WTC11 (cell line): Measurements from ENCODE around the gene RETN.

ENCODE experiments used
- ATF1 ChIP-seq: sonication (generic); formaldehyde crosslinking; IDR thresholded peaks from 2 replicates; pipeline ENCODE4 v1.8.1; 2023; ENCODE audit warnings: mild to moderate bottlenecking, moderate library complexity, missing genetic modification reagents
- CREM ChIP-seq: sonication (generic); formaldehyde crosslinking; IDR thresholded peaks from 2 replicates; pipeline ENCODE4 v1.8.1; 2022; ENCODE audit warnings: mild to moderate bottlenecking, missing genetic modification reagents, moderate library complexity
- ELF4 ChIP-seq: sonication (generic); formaldehyde crosslinking; IDR thresholded peaks from 2 replicates; pipeline ENCODE4 v1.8.1; 2022; ENCODE audit warnings: low read depth, mild to moderate bottlenecking, moderate library complexity, missing genetic modification reagents
- ESRRA ChIP-seq: sonication (generic); formaldehyde crosslinking; IDR thresholded peaks from 2 replicates; pipeline ENCODE4 v1.8.1; 2022; ENCODE audit warnings: mild to moderate bottlenecking, missing genetic modification reagents, borderline replicate concordance
- MXD4 ChIP-seq: fragments of 250-450 bp; sonication (Bioruptor Pico); IDR thresholded peaks from 2 replicates; pipeline ENCODE4 v1.8.0; 2021; ENCODE audit warnings: mild to moderate bottlenecking, moderate library complexity, borderline replicate concordance
- NR1H2 ChIP-seq: sonication (generic); formaldehyde crosslinking; IDR thresholded peaks from 2 replicates; pipeline ENCODE4 v1.9.0; 2021; ENCODE audit warnings: mild to moderate bottlenecking, moderate library complexity, missing genetic modification reagents
- RELA ChIP-seq: sonication (generic); formaldehyde crosslinking; IDR thresholded peaks from 2 replicates; pipeline ENCODE4 v1.8.1; 2022; ENCODE audit warnings: missing genetic modification reagents, mild to moderate bottlenecking, borderline replicate concordance
- TF ChIP-seq, protein P1 (sequence below): fragments of 200-600 bp; IDR thresholded peaks from 2 replicates; pipeline ENCODE4 v1.8.0; 2022; ENCODE audit warnings: antibody characterized with exemption
- TF ChIP-seq, protein P2 (sequence below): sonication (generic); formaldehyde crosslinking; IDR thresholded peaks from 2 replicates; pipeline ENCODE4 v1.8.0; 2022; ENCODE audit warnings: mild to moderate bottlenecking, missing genetic modification reagents
- TF ChIP-seq, protein P3 (sequence below): sonication (generic); formaldehyde crosslinking; IDR thresholded peaks from 2 replicates; pipeline ENCODE4 v1.8.1; 2023; ENCODE audit warnings: mild to moderate bottlenecking, moderate library complexity, missing genetic modification reagents
- TF ChIP-seq, protein P4 (sequence below): sonication (generic); formaldehyde crosslinking; IDR thresholded peaks from 2 replicates; pipeline ENCODE4 v1.8.1; 2022; ENCODE audit warnings: missing genetic modification reagents, borderline replicate concordance
- TF ChIP-seq, protein P5 (sequence below): sonication (generic); formaldehyde crosslinking; IDR thresholded peaks from 2 replicates; pipeline ENCODE4 v1.8.1; 2022; ENCODE audit warnings: low read depth, mild to moderate bottlenecking, moderate library complexity, missing genetic modification reagents, borderline replicate concordance
- TF ChIP-seq, protein P6 (sequence below): sonication (generic); formaldehyde crosslinking; IDR thresholded peaks from 2 replicates; pipeline ENCODE4 v1.8.0; 2022; ENCODE audit warnings: mild to moderate bottlenecking, missing genetic modification reagents

DNA sequence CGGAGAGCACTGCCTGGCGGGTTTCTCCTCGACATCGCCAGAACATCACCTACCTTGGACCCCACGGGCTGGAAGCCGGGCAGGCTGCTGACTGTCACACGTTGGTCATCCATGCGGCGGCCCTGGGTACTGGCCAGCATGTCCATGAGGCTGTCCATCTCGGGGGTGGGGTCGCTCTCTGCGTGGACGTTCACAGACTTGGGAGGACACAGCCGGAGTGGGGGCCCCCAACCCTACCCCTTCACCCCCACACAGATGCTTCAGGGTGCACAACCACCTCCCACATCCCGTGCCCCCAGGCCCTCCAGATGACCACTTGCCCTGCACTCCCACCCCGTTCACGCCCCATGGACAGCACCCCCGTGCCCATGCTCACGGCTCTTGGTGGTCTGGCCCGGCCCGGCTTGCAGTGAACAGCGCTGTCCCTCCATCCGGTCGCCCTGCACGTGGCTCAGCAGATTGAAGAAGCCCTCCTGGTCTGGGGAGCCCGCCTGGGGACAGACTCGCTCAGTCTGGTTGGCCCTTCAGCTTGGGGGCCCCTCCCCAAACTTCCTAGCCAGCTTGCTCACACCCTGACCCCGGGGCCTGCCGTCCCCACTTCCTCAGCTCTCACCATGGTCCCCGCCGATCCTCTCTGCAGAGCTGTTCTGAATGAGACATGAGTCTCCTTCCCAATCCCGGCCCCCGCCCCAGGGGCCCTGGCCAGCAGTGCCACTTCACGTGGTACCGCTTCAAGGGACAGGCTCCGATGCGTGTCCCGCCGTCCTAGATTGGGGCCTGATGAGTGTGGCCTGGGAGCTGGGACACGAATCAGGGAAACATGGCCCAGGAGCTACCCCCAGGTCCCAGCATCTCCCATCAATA, 36.3 kb upstream of the RETN start:
- TF ChIP-seq, protein P1, sequence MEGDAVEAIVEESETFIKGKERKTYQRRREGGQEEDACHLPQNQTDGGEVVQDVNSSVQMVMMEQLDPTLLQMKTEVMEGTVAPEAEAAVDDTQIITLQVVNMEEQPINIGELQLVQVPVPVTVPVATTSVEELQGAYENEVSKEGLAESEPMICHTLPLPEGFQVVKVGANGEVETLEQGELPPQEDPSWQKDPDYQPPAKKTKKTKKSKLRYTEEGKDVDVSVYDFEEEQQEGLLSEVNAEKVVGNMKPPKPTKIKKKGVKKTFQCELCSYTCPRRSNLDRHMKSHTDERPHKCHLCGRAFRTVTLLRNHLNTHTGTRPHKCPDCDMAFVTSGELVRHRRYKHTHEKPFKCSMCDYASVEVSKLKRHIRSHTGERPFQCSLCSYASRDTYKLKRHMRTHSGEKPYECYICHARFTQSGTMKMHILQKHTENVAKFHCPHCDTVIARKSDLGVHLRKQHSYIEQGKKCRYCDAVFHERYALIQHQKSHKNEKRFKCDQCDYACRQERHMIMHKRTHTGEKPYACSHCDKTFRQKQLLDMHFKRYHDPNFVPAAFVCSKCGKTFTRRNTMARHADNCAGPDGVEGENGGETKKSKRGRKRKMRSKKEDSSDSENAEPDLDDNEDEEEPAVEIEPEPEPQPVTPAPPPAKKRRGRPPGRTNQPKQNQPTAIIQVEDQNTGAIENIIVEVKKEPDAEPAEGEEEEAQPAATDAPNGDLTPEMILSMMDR: no peak
- TF ChIP-seq RELA (CRISPR knock-in tag) (no peak), CREM (CRISPR knock-in tag) (no peak), ESRRA (CRISPR knock-in tag) (no peak), ATF1 (CRISPR knock-in tag) (no peak), MXD4 (no peak), NR1H2 (CRISPR knock-in tag) (no peak), ELF4 (CRISPR knock-in tag) (no peak)
- TF ChIP-seq, protein P2, sequence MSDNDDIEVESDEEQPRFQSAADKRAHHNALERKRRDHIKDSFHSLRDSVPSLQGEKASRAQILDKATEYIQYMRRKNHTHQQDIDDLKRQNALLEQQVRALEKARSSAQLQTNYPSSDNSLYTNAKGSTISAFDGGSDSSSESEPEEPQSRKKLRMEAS (CRISPR knock-in tag): no peak
- TF ChIP-seq, protein P3, sequence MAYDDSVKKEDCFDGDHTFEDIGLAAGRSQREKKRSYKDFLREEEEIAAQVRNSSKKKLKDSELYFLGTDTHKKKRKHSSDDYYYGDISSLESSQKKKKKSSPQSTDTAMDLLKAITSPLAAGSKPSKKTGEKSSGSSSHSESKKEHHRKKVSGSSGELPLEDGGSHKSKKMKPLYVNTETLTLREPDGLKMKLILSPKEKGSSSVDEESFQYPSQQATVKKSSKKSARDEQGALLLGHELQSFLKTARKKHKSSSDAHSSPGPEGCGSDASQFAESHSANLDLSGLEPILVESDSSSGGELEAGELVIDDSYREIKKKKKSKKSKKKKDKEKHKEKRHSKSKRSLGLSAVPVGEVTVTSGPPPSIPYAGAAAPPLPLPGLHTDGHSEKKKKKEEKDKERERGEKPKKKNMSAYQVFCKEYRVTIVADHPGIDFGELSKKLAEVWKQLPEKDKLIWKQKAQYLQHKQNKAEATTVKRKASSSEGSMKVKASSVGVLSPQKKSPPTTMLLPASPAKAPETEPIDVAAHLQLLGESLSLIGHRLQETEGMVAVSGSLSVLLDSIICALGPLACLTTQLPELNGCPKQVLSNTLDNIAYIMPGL (CRISPR knock-in tag): no peak
- TF ChIP-seq, protein P4, sequence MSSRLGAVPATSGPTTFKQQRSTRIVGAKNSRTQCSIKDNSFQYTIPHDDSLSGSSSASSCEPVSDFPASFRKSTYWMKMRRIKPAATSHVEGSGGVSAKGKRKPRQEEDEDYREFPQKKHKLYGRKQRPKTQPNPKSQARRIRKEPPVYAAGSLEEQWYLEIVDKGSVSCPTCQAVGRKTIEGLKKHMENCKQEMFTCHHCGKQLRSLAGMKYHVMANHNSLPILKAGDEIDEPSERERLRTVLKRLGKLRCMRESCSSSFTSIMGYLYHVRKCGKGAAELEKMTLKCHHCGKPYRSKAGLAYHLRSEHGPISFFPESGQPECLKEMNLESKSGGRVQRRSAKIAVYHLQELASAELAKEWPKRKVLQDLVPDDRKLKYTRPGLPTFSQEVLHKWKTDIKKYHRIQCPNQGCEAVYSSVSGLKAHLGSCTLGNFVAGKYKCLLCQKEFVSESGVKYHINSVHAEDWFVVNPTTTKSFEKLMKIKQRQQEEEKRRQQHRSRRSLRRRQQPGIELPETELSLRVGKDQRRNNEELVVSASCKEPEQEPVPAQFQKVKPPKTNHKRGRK (CRISPR knock-in tag): no peak
- TF ChIP-seq, protein P5, sequence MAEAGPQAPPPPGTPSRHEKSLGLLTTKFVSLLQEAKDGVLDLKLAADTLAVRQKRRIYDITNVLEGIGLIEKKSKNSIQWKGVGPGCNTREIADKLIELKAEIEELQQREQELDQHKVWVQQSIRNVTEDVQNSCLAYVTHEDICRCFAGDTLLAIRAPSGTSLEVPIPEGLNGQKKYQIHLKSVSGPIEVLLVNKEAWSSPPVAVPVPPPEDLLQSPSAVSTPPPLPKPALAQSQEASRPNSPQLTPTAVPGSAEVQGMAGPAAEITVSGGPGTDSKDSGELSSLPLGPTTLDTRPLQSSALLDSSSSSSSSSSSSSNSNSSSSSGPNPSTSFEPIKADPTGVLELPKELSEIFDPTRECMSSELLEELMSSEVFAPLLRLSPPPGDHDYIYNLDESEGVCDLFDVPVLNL (CRISPR knock-in tag): no peak
- TF ChIP-seq, protein P6, sequence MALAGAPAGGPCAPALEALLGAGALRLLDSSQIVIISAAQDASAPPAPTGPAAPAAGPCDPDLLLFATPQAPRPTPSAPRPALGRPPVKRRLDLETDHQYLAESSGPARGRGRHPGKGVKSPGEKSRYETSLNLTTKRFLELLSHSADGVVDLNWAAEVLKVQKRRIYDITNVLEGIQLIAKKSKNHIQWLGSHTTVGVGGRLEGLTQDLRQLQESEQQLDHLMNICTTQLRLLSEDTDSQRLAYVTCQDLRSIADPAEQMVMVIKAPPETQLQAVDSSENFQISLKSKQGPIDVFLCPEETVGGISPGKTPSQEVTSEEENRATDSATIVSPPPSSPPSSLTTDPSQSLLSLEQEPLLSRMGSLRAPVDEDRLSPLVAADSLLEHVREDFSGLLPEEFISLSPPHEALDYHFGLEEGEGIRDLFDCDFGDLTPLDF: no peak
